K562 (cell line): ENCODE results near the gene HS3ST3A1. TPM values are rescaled to one million over a fixed set of nuclear protein-coding genes. Genes with fewer than 3 reads are reported as not detected.

Experiments
- ATAC-seq: fragments of 200-7000 bp; cut with Tn5 transposase; 3 replicates; pipeline ENCODE4 v1.9.1; 2020; ENCODE audit warnings: moderate library complexity
- BruUV-seq: library from RNA; stranded (reverse); fragments of 400-500 nt; replicated peaks from 2 replicates; lab custom pipeline; 2021; lab: Mats Ljungman, UMichigan
- CTCF ChIA-PET: fragments of 300-600 bp; formaldehyde crosslinking; extraction: SDS; loops from one replicate; lab custom pipeline; 2021; ENCODE audit warnings: low intra/inter-chr PET ratio; lab: Yijun Ruan, JAX
- POLR2A ChIA-PET: fragments of 300-600, 350-650 bp; sonication (Branson Sonifier 250); formaldehyde crosslinking; extraction: SDS; loops from one replicate; lab custom pipeline; 2021; ENCODE audit warnings: antibody characterized with exemption, inconsistent platforms; lab: Yijun Ruan, JAX
- DNase-seq, 4 experiments: peaks; one replicate each; pipeline versions ENCODE4 v3.0.0 to v3.0.0-alpha.2; 2011 to 2018; ENCODE audit warnings: low spot score in 3 of 4, mixed read lengths in 3 of 4; ENCODE audit errors: extremely low read depth in 1 of 4
- FAIRE-seq: peaks from 2 replicates; lab custom pipeline; 2011; peaks lifted over from hg19 to GRCh38; lab: Jason Lieb, UNC
- H2AFZ ChIP-seq: 2 replicates; pipeline ENCODE4 v1.6.0; 2011; ENCODE audit warnings: low read depth, low read length, control low read depth, inconsistent platforms
- H3K27ac ChIP-seq: fragments of 200-600 bp; 3 replicates; pipeline ENCODE4 v1.8.0; 2011; ENCODE audit warnings: low read depth, mild to moderate bottlenecking, control low read depth, inconsistent platforms, low read length, moderate library complexity, mixed read lengths; ENCODE audit errors: extremely low read depth
- H3K27me3 ChIP-seq, 2 experiments: fragments of 300-600 bp in 1 of 2; 2 replicates in 1 of 2; 3 replicates in 1 of 2; pipeline versions ENCODE4 v1.6.0 to v1.8.0; 2011; ENCODE audit warnings: inconsistent platforms in 2 of 2, low read length in 2 of 2, mild to moderate bottlenecking in 1 of 2, mixed read lengths in 1 of 2, moderate library complexity in 1 of 2; ENCODE audit not compliant: control insufficient read depth in 2 of 2, insufficient read depth in 2 of 2
- H3K36me3 ChIP-seq: fragments of 300-600 bp; 3 replicates; pipeline ENCODE4 v1.8.0; 2011; ENCODE audit warnings: mild to moderate bottlenecking, low read length, inconsistent platforms; ENCODE audit not compliant: control insufficient read depth, insufficient read depth
- H3K4me1 ChIP-seq, 2 experiments: fragments of 200-600 bp in 1 of 2; replicated peaks in 1 of 2; 2 replicates in 1 of 2; 3 replicates in 1 of 2; pipeline versions ENCODE4 v1.5.1 to v1.8.0; 2011; ENCODE audit warnings: inconsistent platforms in 2 of 2, low read length in 2 of 2, mild to moderate bottlenecking in 1 of 2, mixed read lengths in 1 of 2, moderate library complexity in 1 of 2; ENCODE audit not compliant: control insufficient read depth in 2 of 2, insufficient read depth in 2 of 2
- H3K4me2 ChIP-seq: 2 replicates; pipeline ENCODE4 v1.6.1; 2011; ENCODE audit warnings: low read length, control low read depth, inconsistent platforms, mixed read lengths; ENCODE audit not compliant: insufficient read depth
- H3K4me3 ChIP-seq: fragments of 200-600 bp; sonication (generic), shearing (Covaris generic); 2 replicates; pipeline ENCODE4 v1.5.1; 2016; ENCODE audit warnings: control low read depth, inconsistent platforms
- H3K79me2 ChIP-seq: fragments of 200-600 bp; 3 replicates; pipeline ENCODE4 v1.8.0; 2011; ENCODE audit warnings: low read length, inconsistent platforms; ENCODE audit not compliant: control insufficient read depth, insufficient read depth
- H3K9ac ChIP-seq, 2 experiments: 2 replicates each; pipeline versions ENCODE4 v1.6.0 to v1.6.1; 2011; ENCODE audit warnings: low read depth in 2 of 2, low read length in 2 of 2, control low read depth in 1 of 2, inconsistent platforms in 1 of 2, mild to moderate bottlenecking in 1 of 2, mixed read lengths in 1 of 2; ENCODE audit not compliant: insufficient read depth in 1 of 2
- H3K9me1 ChIP-seq: one replicate; pipeline ENCODE4 v1.6.0; 2011; ENCODE audit warnings: inconsistent platforms, mild to moderate bottlenecking, low read length, moderate library complexity; ENCODE audit not compliant: control insufficient read depth, insufficient read depth
- H3K9me3 ChIP-seq: replicated peaks from 2 replicates; pipeline ENCODE4 v1.5.1; 2011; ENCODE audit warnings: low read depth, low read length, inconsistent platforms; ENCODE audit not compliant: control insufficient read depth, insufficient read depth
- H4K20me1 ChIP-seq: replicated peaks from 2 replicates; pipeline ENCODE4 v1.6.1; 2011; ENCODE audit warnings: low read length, inconsistent platforms, mixed read lengths; ENCODE audit not compliant: control insufficient read depth, insufficient read depth
- BMI1 ChIP-seq: fragments of 150-350 bp; IDR thresholded peaks from 2 replicates; pipeline ENCODE4 v1.6.1; 2014; ENCODE audit warnings: low read length
- CBFB ChIP-seq: sonication (generic); formaldehyde crosslinking; IDR thresholded peaks from 2 replicates; pipeline ENCODE4 v1.4.0; 2020; ENCODE audit warnings: mild to moderate bottlenecking, missing genetic modification reagents
- CEBPG ChIP-seq, 3 experiments: fragments of 200-800 bp in 1 of 3; sonication (Bioruptor generic) in 1 of 3; sonication (generic) in 1 of 3; formaldehyde crosslinking in 1 of 3; IDR thresholded peaks in 2 of 3; conservative IDR thresholded peaks in 1 of 3; 2 replicates each; pipeline versions ENCODE4 v1.6.1 to v1.8.0; 2016 to 2022; ENCODE audit warnings: missing compliant biosample characterization in 2 of 3, missing genetic modification characterization in 2 of 3, mild to moderate bottlenecking in 1 of 3, missing genetic modification reagents in 1 of 3
- ETV1 ChIP-seq: fragments of 450-650 bp; conservative IDR thresholded peaks from 2 replicates; pipeline ENCODE4 v1.6.1; 2016; ENCODE audit warnings: missing genetic modification characterization, control low read depth, low read depth, missing compliant biosample characterization
- HMG20A ChIP-seq: fragments of 450-650 bp; formaldehyde crosslinking; conservative IDR thresholded peaks from 2 replicates; pipeline ENCODE4 v1.4.0; 2020; ENCODE audit warnings: mild to moderate bottlenecking, mixed read lengths
- MEF2A ChIP-seq: IDR thresholded peaks from 2 replicates; pipeline ENCODE4 v1.6.1; 2011; ENCODE audit warnings: low read depth, mild to moderate bottlenecking, low read length, moderate library complexity; ENCODE audit not compliant: control insufficient read depth
- NELFE ChIP-seq: IDR thresholded peaks from 2 replicates; pipeline ENCODE4 v1.6.1; 2011; ENCODE audit warnings: mild to moderate bottlenecking; ENCODE audit not compliant: insufficient read depth, insufficient read length
- ZBED1 ChIP-seq: IDR thresholded peaks from 2 replicates; pipeline ENCODE4 v1.6.1; 2014
- ZEB2 ChIP-seq: fragments of 450-650 bp; IDR thresholded peaks from 2 replicates; pipeline ENCODE4 v1.6.1; 2016
- ZKSCAN3 ChIP-seq: fragments of 250-450 bp; sonication (Bioruptor Pico); IDR thresholded peaks from 2 replicates; pipeline ENCODE4 v1.4.0; 2020
- ZNF143 ChIP-seq: sonication (generic); formaldehyde crosslinking; IDR thresholded peaks from 2 replicates; pipeline ENCODE4 v1.9.0; 2022; ENCODE audit warnings: mild to moderate bottlenecking, missing genetic modification reagents
- WGBS: fragments of 100-300 bp; shearing (Covaris generic); methylation state at CpG from one replicate; pipeline ENCODE4 v1.1.6; 2016; ENCODE audit warnings: low coverage, mixed read lengths; ENCODE audit not compliant: insufficient coverage; ENCODE audit errors: missing lambda C conversion rate; 5-methylcytosine and 5-hydroxymethylcytosine counted together
- in situ Hi-C: fragments of 300-500 bp; cut with MboI; formaldehyde crosslinking; loops from 4 replicates; pipeline ENCODE4 v1.15.0; 2018; ENCODE audit warnings: inconsistent platforms, mixed read lengths
- intact Hi-C: fragments of 100-400 bp; cut with micrococcal nuclease; formaldehyde crosslinking; loops from 2 replicates; pipeline ENCODE4 v1.14.2; 2022
- polyA plus RNA-seq, 8 experiments: library from polyadenylated mRNA; depleted of rRNA in 4 of 8; stranded (reverse) in 5 of 8; unstranded in 3 of 8; fragments of >200 nt; fragmentation: Nextera tagmentation in 2 of 8; fragmentation: Illumina TruSeq in 1 of 8; extraction: Ambion mirVana in 2 of 8; extraction: Trizol in 1 of 8; gene quantifications; 2 replicates each; pipeline versions ENCODE4 v1.2.1 to v1.2.3, GENCODE V29; 2011 to 2014; ENCODE audit warnings: inconsistent platforms in 1 of 8, missing spikeins in 1 of 8
- total RNA-seq, 7 experiments: library from RNA; depleted of rRNA in 6 of 7; stranded (reverse); fragments of >200 nt in 6 of 7; fragmentation: Illumina TruSeq in 2 of 7; extraction: Trizol in 2 of 7; gene quantifications; 2 replicates each; pipeline versions ENCODE4 v1.2.1 to v1.2.3, GENCODE V29; 2011 to 2021; ENCODE audit warnings: low replicate concordance in 1 of 7
- TF ChIP-seq, protein P1 (sequence below), 2 experiments: fragments of 450-650 bp in 1 of 2; sonication (generic) in 1 of 2; formaldehyde crosslinking in 1 of 2; IDR thresholded peaks in 1 of 2; conservative IDR thresholded peaks in 1 of 2; 2 replicates each; pipeline versions ENCODE4 v1.6.1 to v1.8.1; 2016 to 2023; ENCODE audit warnings: mild to moderate bottlenecking in 2 of 2, moderate library complexity in 2 of 2, inconsistent platforms in 1 of 2, missing genetic modification reagents in 1 of 2
- TF ChIP-seq, protein P2 (sequence below): fragments of 450-650 bp; formaldehyde crosslinking; IDR thresholded peaks from 2 replicates; pipeline ENCODE4 v1.4.0; 2020; ENCODE audit warnings: mild to moderate bottlenecking
- TF ChIP-seq, protein P3 (sequence below): sonication (generic); formaldehyde crosslinking; IDR thresholded peaks from 2 replicates; pipeline ENCODE4 v1.9.0; 2022; ENCODE audit warnings: mild to moderate bottlenecking, missing genetic modification reagents
- TF ChIP-seq, protein P4 (sequence below), 2 experiments: IDR thresholded peaks; 2 replicates each; pipeline ENCODE4 v1.6.1; 2012; ENCODE audit warnings: improper control_type of control experiment in 2 of 2, low read depth in 2 of 2, low read length in 2 of 2, borderline replicate concordance in 1 of 2
- TF ChIP-seq, protein P5 (sequence below): fragments of 250-450 bp; sonication (Bioruptor Pico); IDR thresholded peaks from 2 replicates; pipeline ENCODE4 v1.8.0; 2022; ENCODE audit warnings: moderate library complexity, mild to moderate bottlenecking, inconsistent platforms

HS3ST3A1 gene
- total and polyA plus RNA-seq, 9 of the 15 experiments (the other 6 are each of a cell fraction or from before 2014, with no cell fraction given) = 0.25 to 14.8 (median 2.3) TPM

DNA sequence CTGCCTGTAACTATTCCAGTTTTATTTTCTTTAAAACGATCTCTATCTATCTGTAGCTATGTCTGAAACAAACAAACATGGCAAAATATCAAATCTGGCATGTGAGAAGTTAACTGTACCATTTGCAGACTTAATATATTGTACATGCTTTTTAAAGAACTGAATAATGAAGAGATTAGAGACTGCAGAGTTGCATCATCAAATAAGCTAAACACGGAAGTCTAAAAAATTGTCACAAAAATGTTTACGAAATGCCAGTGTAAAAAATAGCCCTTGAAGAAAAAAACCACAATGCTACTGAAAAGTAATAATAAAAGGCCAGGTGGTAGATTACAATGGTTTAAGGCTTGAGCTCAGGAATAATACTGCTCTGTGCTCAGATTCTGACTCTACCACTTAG, 43.1 kb downstream of the HS3ST3A1 start:
- Histone ChIP-seq H4K20me1 (no peaks in the 10 kb centered on the region), H3K9me1 (no peaks in the 10 kb centered on the region), H3K9me3 (no peaks in the 10 kb centered on the region), H3K4me1 (peaks cover 9 to 19% of the 10 kb centered on the region in 2 experiments; a peak in 4 of 5 replicates), H3K4me3 (no peak overlapping the region), H3K27me3 (no peaks in the 10 kb centered on the region), H2AFZ (no peak overlapping the region), H3K27ac (no peak overlapping the region), H3K36me3 (peaks cover 7% of the 10 kb centered on the region; the same call in 1 of the 3 replicates), H3K9ac (no peak overlapping the region), H3K79me2 (no peaks in the 10 kb centered on the region; the same call in 1 of the 3 replicates), H3K4me2 (no peak overlapping the region)
- POLR2A ChIA-PET = interaction anchor here (0.8 kb wide), 1 partner anchor 15 kb away, joined by 3 read pairs; no protein-coding TSS in a partner anchor
- CTCF ChIA-PET = no interaction called here
- 60% methylated on average over 3 of the region's 3 CpGs for WGBS
- FAIRE-seq (peak; percentile 42), ATAC-seq (no peak), DNase-seq (no peak)
- intact Hi-C loops (loop anchor here (1.0 kb wide), 1 partner anchor 37 kb away; no protein-coding TSS in a partner anchor), in situ Hi-C loops (no loop called here)
- BruUV-seq = no TSS peak
- TF ChIP-seq ZKSCAN3 (CRISPR knock-in tag) (no peak), CBFB (CRISPR knock-in tag) (no peak), MEF2A (no peak), ZNF143 (CRISPR knock-in tag) (no peak), NELFE (no peak), HMG20A (no peak), CEBPG (CRISPR knock-in tag; IDR thresholded peaks at IDR 0.05) (no peak), CEBPG (tag; conservative IDR thresholded peaks at IDR 0.05 in 1 of 2, IDR thresholded peaks at IDR 0.05 in 1 of 2) (peak; percentile 61 to 77), ETV1 (no peak), ZEB2 (no peak), ZBED1 (no peak), BMI1 (no peak)
- TF ChIP-seq, protein P1, sequence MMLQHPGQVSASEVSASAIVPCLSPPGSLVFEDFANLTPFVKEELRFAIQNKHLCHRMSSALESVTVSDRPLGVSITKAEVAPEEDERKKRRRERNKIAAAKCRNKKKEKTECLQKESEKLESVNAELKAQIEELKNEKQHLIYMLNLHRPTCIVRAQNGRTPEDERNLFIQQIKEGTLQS (IDR thresholded peaks at IDR 0.05) = peak; percentile 83
- TF ChIP-seq, protein P1 (CRISPR knock-in tag; conservative IDR thresholded peaks at IDR 0.05) = no peak
- TF ChIP-seq, protein P2, sequence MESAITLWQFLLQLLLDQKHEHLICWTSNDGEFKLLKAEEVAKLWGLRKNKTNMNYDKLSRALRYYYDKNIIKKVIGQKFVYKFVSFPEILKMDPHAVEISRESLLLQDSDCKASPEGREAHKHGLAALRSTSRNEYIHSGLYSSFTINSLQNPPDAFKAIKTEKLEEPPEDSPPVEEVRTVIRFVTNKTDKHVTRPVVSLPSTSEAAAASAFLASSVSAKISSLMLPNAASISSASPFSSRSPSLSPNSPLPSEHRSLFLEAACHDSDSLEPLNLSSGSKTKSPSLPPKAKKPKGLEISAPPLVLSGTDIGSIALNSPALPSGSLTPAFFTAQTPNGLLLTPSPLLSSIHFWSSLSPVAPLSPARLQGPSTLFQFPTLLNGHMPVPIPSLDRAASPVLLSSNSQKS = no peak
- TF ChIP-seq, protein P3, sequence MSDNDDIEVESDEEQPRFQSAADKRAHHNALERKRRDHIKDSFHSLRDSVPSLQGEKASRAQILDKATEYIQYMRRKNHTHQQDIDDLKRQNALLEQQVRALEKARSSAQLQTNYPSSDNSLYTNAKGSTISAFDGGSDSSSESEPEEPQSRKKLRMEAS = no peak
- TF ChIP-seq, protein P4, sequence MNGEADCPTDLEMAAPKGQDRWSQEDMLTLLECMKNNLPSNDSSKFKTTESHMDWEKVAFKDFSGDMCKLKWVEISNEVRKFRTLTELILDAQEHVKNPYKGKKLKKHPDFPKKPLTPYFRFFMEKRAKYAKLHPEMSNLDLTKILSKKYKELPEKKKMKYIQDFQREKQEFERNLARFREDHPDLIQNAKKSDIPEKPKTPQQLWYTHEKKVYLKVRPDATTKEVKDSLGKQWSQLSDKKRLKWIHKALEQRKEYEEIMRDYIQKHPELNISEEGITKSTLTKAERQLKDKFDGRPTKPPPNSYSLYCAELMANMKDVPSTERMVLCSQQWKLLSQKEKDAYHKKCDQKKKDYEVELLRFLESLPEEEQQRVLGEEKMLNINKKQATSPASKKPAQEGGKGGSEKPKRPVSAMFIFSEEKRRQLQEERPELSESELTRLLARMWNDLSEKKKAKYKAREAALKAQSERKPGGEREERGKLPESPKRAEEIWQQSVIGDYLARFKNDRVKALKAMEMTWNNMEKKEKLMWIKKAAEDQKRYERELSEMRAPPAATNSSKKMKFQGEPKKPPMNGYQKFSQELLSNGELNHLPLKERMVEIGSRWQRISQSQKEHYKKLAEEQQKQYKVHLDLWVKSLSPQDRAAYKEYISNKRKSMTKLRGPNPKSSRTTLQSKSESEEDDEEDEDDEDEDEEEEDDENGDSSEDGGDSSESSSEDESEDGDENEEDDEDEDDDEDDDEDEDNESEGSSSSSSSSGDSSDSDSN (IDR thresholded peaks at IDR 0.05; ENCODE audit: borderline replicate concordance in 1 of 2, low read depth in 2 of 2, low read length in 2 of 2) = no peak
- TF ChIP-seq, protein P5, sequence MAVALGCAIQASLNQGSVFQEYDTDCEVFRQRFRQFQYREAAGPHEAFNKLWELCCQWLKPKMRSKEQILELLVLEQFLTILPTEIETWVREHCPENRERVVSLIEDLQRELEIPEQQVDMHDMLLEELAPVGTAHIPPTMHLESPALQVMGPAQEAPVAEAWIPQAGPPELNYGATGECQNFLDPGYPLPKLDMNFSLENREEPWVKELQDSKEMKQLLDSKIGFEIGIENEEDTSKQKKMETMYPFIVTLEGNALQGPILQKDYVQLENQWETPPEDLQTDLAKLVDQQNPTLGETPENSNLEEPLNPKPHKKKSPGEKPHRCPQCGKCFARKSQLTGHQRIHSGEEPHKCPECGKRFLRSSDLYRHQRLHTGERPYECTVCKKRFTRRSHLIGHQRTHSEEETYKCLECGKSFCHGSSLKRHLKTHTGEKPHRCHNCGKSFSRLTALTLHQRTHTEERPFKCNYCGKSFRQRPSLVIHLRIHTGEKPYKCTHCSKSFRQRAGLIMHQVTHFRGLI = no peak
